T-helper 2 cell treated with Interferon-gamma antibody and Interleukin-4, amounts not matched to agents 100 ng/mL and 5 ng/mL, for 36 hours (primary cell): Measurements from ENCODE around the gene GPR3. TPM values are rescaled to one million over a fixed set of nuclear protein-coding genes. Genes with fewer than 3 reads are reported as not detected.
"Not testable (repeated sequence)": the region's sequence is repeated elsewhere in the genome, so short reads cannot be mapped to it uniquely, and the experiment has no call there.

Source experiments
- intact Hi-C: fragments of 100-400 bp; cut with micrococcal nuclease; formaldehyde crosslinking; loops from one replicate; pipeline ENCODE4 v1.15.1; 2023
- total RNA-seq: library from RNA; stranded (reverse); gene quantifications from 2 replicates; pipeline ENCODE4 v1.2.3, GENCODE V29; 2022

Gene GPR3
- total RNA-seq, 1 donor from 2014 or later: 0.39 TPM

DNA sequence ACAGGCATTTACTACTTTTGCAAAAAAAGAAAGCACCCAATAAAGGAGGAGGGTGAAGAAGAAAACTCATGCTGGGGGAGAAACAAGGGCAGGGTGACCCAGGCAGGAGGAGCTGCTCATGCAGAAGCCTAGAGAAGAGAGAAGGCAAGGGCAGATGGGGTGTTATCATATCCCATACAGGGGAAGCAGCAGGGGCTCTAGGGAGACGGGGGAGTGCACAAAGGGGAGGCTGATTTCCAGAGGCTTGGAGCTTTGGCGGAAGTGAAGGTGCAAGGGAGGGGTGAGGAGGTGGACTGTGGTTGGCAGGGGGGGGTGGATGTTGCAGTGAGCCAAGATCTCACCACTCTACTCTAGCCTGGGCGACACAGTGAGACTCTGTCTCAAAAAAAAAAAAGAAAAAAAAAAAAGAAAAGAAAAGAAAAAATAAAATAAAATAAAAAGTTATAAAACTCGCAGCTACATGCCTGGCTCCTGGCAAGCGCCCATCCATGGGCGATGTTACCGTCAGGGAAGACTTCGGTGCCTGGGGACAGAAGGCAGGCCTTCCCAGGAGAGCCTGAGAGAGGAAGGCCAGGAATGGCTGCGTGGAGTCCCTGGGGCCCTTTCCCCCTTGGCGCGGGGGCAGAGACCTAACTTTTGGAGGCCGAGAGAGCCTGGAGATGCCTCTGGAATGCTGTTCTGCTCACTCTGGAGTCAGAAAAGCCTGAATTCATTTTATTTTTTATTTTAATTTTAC lies 14.5 kb upstream of the GPR3 start:
- intact Hi-C loops: no loop called here

DNA sequence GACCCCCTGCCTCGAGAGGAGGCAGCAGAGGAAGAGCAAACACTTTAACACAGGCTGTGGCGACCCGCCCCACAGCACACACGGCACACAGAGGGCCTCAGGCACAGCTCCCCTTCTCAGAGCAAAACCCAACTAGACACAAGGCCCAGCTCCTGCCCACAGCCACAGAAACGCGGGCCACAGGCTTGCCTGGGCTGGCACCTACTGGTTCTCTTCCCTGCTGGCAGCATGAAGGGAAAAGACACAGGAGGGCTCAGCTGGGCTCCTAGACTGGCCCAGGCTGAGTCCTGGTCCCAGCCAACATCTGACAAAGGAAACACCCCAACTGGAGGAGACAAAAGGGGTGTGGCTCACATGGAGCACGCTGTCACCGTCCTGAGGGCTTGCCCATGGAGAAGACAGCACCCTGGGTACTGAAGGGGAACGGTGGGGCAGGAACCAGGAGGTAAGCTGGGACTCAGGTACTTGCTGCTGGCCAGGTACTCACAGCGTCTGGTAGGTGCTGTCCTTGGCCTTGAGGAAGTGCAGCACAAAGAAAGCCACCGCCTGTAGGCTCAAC lies 12.8 kb upstream of the GPR3 start:
- intact Hi-C loops: no loop called here

DNA sequence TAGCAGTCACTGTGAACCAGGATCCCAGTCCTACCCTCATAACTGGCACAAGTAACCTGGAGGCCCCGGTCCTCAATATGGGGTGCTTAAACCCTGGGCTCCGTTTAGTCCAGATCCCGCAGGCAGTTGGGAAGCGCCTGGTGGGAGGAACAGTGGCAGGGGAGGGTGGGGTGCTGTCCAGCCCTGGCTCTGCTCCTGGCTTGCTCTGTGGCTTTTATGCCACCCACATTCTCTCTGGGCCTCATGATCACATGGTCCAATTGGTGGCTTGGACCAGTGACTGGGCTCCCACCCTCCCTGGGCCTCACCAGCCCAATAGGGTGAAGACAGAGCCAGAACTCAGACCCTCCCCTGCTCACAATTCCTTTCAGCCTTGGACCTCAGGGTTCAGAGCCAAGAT lies 12.2 kb upstream of the GPR3 start:
- intact Hi-C loops: no loop called here

DNA sequence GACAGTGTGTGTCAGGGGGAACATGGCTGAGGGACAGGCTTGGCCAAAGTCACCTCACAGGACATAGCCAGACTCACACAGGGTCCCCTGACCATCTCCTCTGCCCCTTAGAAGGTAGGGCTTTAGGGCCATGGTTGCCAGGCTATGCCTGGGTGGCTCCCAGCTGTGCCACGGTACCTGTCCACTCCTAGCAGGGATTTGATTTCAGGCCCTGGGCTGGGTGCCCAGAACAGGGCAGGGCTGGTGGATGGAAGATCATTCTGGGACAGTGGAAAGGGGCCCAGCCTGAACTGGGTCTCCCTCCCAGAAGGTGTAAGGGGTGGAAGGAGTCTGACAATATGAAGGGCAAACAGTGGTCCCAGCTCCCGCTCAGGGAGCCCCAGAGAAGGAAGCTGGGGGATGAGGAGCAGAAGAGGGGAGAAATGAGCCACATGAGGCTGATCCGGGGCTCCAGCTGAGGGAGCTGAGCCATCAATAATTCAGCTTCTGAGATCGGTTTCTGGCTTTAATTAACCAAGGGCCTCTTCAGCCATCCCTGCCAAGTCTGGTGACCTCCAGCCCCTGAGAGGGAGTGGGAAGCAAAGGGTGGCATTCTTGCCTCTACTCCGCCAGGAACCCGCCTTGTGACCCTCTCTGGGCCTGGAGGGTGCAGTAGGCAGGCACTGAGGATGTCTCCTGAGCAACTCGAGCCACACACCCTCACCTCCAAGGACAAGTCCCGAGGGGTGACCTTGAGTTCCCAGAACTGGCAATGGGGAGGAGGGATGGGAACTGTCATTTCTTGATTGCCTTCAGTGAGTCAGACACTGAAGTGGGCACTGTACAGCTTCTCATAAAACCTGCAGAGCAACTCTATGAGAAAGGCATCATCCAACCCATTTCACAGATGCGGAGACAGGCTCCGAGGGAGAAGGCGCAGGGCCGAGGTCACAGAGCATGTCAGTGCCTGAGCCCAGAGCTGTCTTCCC lies 11.4 kb upstream of the GPR3 start:
- intact Hi-C loops: no loop called here

DNA sequence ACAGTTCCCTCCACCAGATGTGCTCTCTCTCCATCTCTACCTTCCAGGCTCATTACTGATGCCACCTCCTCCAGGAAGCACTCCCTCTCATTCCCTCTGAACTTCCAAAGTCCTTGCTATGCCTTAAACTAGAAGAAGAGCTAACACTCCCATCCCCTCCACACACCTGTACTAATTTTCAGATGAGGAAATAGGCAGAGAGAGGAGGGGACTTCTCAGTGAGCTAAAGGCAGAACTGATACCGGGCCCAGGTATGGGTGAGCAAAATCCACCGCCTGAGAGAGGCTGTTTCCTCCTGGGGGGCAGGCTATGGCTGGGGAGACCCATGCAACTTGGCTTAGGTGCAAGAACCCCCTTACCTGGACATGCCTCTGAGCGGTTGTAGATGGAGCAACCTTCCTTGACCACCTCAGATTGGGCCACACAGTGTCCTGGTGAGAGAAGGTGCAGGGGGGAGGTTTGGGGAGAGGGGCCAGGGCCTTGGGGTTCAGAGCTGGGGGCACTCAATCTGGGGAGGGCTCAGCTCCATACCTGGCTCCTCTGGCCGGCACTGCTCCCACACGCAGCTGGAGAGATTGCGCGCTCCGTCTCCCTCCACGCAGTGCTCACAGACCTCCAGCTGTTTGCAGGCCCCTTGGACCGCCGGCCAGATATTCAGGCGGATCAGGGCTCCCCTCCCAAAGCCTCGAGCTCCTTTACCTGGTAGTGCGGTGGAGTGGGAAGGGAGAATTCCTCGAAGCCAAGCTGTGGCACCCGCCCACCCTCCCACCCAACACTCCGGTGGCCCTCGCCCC lies 10.3 kb upstream of the GPR3 start:
- intact Hi-C loops: no loop called here

DNA sequence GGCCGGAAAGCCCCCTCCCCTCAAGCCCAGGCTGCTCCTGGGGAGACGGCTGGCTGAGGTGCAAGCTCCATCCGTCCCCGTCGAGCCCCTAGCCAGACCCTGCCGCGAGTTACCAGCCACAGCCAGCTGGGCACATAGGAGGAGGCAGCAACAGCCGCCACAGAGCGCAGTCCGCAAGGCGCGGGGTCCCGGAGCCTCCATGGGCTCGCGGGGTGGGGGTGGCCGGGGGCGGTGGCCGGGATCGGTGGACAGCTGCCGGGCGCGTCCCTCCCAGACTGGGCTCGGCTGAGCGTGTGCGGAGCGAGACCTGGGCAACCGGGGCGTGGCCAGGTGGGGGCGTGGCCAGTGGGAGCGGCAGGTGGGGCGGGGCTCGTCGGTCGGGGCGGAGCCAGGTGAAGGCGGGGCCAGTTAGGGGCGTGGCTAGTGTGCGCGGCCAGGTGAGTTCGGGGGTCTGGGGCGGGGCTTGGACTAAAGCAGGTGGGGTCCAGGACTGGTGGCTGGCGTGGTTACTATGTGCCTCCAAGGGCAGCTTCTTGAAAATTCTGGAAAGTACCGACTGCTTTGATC lies 9.3 kb upstream of the GPR3 start, which contains the start of gene CD164L2:
CD164L2 (minus strand) TSS at position 295 of the 567 bp plus-strand sequence; CDS start at position 201, 94 bp downstream.
- intact Hi-C loops: no loop called here

DNA sequence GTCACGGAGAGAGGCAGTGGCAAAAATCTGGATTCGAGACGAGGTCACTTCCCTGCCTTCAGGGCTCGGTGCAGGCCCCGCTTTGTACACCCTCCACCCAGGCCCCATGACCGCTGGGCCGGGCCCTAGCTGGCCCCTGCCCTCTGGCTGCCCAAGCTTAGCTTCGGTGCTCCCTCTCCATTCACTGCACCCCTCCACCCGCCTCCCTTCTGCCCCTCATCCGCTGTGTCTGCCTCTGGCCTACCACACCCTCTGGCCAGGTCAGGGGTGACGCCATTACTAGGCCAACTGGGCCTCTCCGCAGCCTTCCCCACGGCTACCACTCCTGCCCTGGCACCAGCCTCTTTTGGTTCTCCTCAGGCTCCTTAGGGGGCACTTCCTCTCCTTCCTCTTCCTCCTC lies 8.8 kb upstream of the GPR3 start:
- intact Hi-C loops: no loop called here

DNA sequence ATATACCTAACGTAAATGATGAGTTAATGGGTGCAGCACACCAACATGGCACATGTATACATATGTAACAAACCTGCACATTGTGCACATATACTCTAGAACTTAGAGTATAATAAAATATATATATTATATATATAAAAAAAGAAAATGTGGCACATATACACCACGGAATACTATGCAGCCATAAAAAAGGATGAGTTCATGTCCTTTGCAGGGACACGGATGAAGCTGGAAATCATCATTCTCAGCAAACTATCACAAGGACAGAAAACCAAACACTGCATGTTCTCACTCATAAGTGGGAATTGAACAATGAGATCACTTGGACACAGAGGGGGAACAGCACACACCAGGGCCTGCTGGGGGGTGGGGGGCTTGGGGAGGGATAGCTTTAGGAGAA lies 7.6 kb upstream of the GPR3 start:
- intact Hi-C loops: not testable (repeated sequence)

DNA sequence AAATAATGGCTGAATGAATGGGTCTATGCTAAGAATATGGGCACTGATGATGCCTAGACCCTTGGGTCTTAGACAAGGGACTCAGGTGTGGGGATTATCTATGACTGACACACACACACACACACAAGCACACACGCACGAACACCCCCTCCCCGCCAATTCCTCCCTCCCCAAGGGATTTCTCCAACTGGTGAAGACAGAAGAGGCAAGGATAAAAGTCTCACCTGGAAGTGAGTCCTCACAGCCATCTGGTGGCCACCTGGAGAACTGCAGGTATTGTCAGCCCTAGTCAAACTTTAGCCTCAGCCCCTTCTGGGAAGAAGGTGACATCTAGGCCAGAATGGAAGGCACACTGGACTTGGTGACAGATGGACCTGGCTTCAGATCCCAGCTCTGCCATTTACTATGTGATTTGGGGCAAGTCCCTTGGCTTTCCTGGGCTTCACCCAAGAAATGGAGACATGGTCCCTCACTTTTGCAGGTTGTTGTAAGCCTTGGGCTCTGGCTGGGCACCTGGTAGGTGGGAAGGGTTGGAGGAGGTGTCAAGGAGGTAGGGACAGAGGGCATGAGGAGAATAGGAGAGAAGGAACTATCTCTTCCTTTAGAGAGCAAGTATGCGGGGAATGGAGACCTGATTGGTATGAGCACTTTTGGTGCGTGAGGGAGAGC lies 4.0 kb upstream of the GPR3 start:
- intact Hi-C loops: loop anchor here (1.0 kb wide), 1 partner anchor 87 kb away; no protein-coding TSS in a partner anchor

DNA sequence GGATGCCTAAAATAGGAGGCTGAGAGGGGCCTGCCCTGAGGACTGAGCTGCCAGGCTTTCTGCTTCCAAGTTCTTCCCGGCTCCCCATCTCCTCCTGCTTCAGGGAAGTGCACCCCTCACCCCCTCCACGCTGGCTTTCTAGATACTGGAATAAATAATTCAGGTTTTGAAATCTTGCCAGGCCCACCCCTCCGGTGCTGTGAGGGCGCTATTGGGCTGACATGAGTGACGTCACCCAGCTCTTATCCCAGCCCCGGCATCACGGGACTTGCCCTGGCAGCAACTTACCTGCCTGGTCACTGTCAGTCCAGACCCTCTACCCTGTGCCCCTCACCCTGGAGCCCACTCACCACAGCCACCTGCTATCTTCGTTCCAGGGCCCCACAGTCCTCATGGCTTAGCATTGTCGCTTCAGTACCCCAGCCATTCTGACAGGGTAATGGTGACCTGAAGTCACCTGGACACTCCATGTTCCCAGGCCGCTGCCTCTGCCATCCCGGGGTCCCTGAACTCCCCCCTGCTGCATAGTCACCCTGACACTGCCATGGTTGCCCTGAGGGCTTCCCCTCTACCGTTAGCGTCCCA lies 819 bp upstream of the GPR3 start:
- intact Hi-C loops: loop anchor here (1.0 to 10.0 kb wide), 6 partner anchors 26 to 287 kb away; partner anchors contain the start of genes AHDC1 and TMEM222

DNA sequence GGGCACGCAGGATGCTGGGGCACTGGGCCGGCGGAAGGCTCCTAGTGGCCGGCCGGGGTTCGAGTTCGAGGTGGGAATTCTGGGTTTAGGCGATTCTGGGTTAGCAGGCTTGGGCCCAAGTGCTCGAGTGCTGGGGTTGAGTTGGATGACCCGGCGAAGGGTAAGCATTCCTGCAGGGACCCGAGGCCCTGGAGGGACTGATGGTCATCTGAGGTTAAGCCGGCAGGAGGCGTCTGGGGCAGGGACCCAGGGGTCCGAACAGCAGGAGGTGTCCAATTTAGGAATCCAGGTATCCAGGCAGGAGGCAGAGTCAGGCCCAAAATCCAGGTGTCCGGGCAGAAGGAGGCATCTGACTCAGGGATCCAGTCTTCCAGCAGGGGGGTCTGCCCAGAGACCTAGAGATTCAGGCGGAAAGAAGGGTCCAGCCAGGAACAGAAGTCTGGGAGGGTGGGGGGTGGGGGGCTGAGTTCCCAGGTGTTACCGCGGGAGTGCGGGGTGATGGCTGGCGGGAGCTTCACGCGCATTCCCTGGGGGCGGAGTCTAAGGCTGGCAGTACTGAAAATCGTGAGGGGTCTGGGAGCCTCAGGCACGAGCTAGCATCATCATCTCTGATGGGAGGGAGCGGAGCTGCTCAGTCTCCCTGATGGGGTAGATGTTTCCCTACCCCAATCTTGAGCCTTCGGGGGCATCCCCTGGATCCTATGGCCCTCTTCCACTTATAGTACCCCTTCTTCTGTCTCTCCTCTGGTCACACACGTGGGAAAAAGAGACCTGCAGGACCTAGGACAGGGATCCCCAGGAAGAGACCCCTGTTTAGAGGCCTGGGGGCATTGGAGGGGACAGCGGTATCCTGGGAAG lies 585 bp downstream of the GPR3 start:
- intact Hi-C loops: loop anchor here (1.0 to 10.0 kb wide), 6 partner anchors 28 to 288 kb away; partner anchors contain the start of genes AHDC1 and TMEM222

DNA sequence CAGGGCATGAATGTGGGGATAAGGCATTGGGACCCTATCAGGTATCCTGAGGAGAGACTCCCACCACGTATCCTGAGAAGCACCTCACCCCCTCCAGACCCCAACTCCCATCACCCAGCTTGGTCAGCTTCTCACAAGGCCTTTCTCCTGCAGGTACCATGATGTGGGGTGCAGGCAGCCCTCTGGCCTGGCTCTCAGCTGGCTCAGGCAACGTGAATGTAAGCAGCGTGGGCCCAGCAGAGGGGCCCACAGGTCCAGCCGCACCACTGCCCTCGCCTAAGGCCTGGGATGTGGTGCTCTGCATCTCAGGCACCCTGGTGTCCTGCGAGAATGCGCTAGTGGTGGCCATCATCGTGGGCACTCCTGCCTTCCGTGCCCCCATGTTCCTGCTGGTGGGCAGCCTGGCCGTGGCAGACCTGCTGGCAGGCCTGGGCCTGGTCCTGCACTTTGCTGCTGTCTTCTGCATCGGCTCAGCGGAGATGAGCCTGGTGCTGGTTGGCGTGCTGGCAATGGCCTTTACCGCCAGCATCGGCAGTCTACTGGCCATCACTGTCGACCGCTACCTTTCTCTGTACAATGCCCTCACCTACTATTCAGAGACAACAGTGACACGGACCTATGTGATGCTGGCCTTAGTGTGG lies 1.3 kb downstream of the GPR3 start:
- intact Hi-C loops: loop anchor here (2.0 to 10.0 kb wide), 6 partner anchors 61 to 349 kb away; partner anchors contain the start of genes AHDC1 and TMEM222

DNA sequence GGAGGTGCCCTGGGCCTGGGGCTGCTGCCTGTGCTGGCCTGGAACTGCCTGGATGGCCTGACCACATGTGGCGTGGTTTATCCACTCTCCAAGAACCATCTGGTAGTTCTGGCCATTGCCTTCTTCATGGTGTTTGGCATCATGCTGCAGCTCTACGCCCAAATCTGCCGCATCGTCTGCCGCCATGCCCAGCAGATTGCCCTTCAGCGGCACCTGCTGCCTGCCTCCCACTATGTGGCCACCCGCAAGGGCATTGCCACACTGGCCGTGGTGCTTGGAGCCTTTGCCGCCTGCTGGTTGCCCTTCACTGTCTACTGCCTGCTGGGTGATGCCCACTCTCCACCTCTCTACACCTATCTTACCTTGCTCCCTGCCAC lies 1.8 kb downstream of the GPR3 start:
- intact Hi-C loops: loop anchor here (2.0 to 10.0 kb wide), 4 partner anchors 61 to 349 kb away; partner anchors contain the start of gene TMEM222

DNA sequence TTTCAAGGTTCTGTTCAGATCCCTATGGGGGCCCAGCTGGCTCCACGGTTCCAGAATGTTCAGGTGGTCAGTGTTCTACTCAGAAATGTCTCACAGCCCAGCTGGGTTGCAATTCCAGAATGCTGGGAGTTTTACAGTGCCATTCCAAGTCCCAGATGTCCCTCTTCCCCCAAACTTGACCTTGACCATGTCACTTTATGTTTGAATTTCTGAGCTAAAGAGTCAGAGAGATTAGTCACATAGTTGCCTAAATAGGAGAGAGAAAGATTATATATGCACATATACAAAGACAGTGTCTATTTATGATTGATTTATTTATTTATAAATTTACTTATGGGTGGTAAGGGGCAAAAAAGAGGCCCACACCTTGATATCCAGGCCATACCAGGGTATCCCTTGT lies 2.5 kb downstream of the GPR3 start:
- intact Hi-C loops: loop anchor here (1.0 to 10.0 kb wide), 5 partner anchors 62 to 350 kb away; partner anchors contain the start of gene TMEM222

DNA sequence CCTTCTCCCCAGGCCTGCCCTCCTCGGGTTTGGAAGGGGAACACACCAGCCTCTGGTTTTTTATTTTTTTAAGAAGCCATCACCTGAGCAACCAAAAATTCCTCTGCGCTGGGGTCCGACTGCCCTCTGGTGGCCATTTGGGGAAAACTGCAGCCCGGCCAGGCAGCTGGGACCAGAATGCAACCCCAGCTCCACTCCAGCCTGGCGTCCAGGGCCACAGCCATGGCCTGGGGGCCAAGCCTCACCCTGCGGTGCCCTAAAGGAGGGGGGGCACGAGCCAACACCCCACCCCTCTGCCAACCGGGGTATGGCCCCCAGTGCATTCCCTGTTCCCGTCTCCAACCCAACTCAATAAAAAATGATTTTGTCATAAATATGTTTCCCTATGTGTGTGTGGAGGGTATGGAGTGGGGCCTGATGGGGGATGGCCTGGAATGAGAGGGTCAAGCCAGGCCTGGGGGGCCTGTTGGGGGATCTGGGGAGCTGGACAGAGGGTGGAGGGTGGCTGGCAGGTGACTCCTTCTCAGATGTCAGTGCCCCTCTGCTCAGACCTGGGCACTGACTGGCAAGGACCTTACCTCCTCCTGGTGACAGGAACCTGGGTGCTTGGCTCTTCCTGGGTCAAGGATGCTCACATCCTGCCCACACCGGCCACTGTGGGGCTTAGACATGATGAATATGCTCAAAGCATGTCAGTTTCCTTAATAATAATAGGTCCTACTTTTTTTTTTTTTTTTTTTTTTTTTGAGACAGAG lies 3.2 kb downstream of the GPR3 start:
- intact Hi-C loops: loop anchor here (1.0 to 10.0 kb wide), 4 partner anchors 63 to 351 kb away; no protein-coding TSS in a partner anchor

DNA sequence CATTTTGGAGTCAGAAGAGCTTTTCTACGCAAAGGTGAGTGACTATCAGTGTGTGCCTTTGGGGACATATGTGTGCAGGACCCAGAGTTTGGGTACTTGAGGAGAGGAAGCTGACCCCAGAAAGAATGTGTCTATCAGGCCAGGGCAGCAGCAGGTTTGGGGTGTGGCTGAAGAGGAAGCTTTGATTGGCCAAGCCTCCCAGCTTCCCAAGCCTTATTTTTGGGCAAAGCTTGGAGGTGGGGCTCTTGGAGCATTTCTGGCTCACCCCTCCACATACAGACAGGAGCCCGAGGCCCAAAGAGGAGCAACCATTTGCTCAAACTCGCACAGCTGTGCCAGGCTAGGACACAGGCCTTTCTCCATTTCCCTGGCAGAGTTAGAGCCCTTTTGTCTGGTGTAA lies 4.7 kb downstream of the GPR3 start:
- intact Hi-C loops: loop anchor here (10.0 kb wide), 1 partner anchor 292 kb away; no protein-coding TSS in a partner anchor

DNA sequence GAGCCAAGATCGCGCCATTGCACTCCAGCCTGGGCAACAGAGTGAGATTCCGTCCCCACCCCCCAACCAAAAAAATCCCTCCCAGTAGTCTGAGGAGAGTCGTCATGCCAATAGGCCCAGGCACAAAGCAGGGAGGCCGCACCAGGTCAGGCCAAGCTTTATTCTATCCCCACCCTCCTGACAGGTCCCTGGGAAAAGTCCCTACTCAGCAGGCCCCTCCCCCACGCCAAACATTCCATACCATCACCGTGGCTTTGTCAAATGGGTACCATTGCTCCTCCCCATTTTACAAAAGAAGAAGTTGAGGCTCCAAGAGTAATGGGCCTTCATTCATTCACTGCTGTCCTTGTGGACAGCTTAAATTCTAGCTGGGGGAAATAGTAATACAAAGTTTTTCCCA lies 5.3 kb downstream of the GPR3 start:
- intact Hi-C loops: loop anchor here (10.0 kb wide), 1 partner anchor 293 kb away; no protein-coding TSS in a partner anchor
